Measurements from ENCODE around the gene VIPR2.

VIPR2 gene

DNA sequence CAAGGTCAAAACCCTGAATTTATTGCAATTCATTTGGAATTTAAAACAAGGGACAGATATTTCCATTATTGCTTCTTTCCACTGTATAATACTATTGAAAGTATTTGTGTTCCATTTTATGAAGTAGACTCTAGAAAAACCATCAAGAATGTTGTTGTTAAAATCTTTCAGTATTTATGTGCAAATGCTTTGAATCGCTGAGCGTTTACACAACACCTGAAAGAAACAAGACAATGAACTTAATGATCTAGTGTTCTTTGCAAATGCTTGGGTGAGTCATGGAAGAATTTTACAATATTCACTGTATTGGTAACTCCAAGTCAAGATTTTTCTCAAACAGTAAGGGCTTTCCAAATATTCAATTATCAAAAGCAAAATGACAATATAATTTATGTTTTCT is 97.1 kb downstream of the VIPR2 start:
- DNase-seq: no peak

DNA sequence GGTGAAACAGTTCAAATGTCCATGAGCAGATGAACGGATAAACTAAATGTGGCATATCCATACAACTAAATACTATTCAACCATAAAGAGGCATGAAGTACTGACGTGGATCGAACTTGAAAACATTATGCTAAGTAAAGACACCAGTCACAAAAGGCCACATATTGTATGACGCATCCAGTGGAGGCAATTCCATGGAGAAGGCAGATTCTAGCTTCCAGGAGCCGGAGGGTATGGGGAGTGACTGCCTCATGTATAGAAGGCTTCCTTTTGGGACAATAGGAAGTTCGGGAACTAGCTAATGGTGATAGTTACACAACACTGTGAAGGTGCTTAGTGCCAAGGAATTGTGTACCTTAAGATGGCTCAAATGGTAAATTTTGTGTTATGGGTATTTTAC is 98.4 kb downstream of the VIPR2 start:
- DNase-seq: no peak

DNA sequence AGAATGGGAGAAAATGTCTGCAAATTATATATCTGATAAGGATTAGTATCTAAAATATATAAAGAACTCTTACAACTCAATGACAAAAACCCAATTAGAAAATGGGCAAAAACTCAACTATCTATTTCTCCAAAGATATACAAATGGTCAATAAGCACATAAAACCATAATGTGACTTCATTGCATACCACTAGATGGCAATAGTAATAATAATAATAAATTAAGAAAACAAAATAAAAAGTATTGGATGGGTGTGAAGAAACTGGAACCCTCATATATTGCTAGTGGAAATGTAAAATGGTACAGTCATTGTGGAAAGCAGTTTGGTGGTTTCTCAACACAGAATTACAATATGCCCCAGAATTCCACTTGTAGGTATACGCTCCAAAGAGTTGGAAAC is 98.8 kb downstream of the VIPR2 start:
- no peak for DNase-seq

DNA sequence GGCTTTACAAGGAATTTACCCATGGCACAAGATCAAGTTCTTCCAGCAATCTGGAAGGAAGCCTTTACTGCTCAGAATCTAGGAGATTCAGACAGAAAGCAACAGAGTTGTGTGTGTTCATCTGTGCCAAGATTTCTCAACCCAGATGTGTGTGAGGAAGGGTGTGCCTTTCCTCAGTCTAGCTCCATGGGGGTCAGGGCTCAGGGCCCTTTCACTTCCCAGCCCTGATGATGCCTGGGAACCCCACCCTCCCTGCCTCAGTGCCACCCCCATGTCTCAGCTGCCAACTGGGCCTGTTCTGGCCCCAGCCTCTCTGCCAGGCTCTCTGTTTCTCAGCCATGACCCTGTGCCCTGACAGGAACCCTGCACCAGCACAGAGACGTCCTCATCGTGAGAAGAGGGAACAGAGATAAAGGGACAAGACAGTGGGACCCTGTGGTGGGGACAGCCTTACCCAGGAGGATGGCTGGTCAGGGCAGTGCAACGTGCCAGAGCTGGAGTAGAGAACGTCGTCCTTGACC is 102.0 kb downstream of the VIPR2 start:
- DNase-seq: peak in 1 of 58 donors; percentile 17

DNA sequence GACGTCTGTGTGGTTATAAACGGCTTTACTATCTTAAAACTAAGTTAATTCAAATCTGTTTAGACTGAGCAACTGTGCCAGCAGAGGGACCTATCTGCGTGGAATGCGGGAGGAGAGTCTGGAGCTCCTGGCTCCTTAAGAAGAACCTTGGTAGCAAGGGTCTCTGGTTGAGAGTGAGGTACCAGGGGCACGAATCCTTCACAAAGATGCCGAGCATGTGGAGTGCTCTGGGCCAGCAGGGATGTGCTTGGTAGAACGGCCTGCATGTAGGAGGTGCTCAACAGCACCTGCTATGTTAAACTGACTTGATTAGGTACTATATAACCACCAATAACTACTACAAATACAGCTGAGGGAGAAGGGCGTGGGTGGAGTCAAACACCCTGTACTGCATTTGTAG is 102.6 kb downstream of the VIPR2 start:
- no peak for DNase-seq

DNA sequence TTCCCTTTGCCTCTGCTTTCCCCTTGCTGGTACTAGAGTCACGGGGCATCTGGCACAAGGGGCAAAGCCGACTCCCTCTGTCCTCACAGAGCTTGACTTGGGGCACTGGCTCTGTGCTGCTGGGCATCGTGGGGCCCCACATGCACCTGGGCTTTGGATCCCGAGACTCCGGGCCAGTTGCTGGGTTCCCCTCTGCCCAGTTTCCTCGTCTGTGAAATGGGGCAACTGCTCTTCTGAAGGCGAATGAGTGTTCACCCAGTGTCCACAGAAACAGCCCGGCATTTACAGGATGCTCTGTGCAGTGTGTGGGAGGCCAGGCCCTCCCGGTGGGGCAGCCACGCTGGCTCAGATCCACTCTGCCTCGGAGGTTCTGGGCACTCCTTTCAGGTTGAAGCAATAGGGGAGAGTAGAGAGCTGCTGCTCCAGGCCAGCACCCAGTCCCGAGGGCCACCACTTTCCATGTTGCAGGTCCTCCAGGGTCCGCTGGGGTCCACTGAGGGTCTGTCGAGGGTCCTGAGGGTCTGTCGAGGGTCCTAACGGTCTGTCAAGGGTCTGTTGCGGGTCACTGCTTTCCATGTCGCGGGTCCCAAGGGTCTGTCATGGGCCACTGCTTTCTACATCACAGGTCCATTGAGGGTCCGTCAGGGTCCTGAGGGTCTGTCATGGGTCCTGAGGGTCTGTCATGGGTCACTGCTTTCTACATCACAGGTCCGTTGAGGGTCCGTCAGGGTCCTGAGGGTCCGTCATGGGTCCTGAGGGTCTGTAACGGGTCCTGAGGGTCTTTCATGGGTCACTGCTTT is 103.6 kb downstream of the VIPR2 start:
- DNase-seq: no peak

DNA sequence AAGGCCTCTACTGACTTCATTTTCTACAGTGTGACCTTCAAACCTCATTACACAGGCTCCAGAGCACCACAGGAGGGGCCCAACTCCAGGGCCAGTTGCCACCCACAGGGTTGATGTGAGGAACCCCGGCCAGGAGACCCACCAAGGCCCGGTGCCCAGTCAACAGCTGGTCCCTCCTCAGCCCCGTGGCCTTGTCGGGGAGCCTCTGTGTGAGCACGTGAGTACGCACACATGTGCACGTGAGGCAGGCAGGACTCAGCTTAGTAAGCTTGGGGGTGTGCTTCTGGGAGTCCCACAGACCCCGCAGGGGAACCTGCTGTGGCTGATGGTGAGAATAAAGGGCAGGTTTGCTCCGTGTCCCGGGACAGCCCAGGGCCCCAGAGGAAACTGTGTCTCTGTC is 104.5 kb downstream of the VIPR2 start:
- no peak for DNase-seq

DNA sequence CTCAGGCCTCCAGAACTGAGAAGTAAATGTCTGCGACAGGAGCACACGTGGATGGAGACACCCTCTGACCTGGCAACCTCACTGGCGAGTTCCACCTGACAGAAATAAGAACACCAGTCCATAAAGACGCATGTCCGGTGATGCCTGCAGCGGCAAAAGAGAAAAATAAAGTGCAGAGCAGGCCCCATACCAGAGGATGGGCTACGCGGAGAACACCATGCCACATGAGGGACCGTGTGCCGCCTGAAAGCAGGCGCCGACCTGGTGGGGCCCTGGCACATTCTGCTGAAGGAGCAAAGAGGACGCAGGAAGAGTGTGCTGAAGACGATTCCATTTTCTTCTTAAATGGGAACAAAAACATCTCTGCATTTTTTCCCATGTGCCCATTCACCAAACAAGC is 105.0 kb downstream of the VIPR2 start:
- no peak for DNase-seq

DNA sequence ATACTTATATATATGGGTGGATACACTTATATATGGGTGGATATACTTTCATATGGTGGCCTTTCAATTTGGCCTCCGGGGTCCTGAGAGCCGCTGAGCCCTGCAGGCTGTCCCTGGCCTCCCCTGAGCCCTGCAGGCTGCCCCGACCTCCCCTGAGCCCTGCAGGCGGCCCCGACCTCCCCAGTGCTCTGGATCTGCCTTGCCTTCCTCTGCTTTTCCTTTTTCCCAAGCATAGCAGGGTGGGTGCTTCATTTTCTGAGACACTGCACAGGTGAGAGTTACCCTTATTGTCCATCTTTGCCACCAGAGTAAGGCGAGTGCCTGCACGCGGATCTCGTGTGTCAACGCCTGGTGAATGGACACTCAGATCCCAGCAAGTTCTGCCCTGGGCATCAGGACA is 106.6 kb downstream of the VIPR2 start:
- DNase-seq: no peak

DNA sequence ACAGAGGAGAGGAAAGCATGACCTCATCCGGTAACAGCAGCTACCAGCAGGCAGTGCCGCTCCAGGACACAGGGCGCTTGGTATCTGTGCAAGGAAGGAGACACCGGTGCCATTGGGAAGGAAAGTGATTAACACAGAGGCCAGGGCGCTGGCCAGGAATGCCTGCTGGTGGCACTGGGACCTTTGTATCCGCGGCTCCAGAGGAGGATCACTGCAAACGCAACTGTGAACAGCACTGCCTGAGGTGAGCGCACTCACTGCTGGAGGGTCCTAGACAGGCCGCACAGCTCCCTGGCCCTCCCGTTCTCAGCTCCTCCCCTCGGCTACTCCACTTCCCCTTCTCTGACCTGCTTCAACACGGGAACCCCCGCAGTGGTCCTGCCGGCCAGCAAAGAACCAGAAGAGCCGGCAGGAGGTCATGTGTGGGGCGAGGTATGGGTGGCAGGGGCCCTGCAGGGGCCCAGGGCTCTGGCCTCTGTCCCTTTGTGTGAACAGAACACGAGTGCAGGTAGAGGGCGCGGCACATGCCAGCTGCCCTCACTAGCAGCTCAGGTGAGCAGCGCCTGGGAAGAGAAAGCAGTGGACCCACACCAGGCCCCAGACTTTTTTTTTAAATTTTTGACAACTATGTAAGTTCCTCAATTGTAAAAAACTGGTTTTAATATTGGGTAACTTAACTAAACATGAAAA is 107.6 kb downstream of the VIPR2 start:
- no peak for DNase-seq

DNA sequence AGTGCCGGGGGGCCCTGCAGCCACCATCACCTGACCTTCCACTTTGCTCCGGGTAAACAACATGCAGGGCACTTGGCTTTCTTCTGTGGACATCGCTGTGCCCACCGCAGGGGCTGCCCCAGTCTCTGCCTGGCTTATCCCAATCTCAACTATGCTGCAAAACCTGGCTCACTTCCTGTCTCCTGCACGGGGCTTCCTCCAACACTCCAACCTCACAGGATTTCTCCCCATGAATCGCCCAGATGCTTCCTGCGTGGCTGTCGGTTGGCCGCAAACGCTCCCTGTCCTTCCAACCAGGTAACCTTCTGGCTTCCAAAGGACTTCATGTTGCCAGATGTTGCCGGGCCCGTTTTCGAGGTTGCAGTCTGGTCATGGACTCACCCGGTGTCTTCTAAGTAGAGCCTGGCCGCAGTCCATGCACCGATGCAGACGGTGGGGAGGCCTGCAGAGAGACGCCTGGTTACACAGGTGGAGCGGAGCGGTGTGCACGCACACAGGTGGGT is 109.0 kb downstream of the VIPR2 start:
- DNase-seq: no peak

DNA sequence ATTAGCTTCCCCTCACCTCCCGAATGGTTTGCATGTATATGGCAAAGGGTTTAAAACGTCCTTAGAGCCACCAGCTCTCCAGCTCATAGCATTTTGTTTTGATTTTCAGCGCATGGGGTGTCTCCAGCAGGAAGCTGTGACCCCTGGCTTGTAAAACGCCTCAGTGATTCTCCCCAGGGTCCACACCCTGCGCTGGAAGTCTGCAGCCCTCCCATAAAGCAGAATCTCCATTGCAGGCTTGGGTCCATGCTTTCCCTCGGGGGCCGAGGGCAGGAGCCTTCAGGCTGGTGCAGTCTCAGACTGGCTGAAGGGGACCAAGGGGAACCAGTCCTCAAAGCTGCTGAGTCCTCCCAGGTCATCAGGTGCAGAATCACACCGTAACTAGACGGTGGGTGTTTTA is 109.7 kb downstream of the VIPR2 start:
- no peak for DNase-seq

DNA sequence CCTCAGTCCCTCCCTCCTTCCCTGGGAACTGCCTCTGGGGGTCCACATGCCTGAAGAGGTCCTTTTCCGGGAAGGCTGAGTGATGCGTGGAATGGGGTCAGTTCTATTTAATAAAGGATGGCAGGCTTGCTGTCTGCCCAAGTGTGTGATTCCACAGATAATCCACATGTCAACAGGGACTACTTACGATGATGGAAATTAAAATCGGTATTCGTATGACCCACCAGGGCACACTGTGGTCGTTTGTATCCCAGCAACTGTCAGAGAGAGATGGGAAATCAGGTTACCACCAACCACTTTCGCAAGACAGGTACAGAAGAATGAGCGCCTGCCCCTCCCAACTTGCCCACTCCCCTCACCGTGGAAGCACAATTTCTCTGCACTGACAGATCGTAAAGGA is 110.3 kb downstream of the VIPR2 start:
- DNase-seq: no peak

DNA sequence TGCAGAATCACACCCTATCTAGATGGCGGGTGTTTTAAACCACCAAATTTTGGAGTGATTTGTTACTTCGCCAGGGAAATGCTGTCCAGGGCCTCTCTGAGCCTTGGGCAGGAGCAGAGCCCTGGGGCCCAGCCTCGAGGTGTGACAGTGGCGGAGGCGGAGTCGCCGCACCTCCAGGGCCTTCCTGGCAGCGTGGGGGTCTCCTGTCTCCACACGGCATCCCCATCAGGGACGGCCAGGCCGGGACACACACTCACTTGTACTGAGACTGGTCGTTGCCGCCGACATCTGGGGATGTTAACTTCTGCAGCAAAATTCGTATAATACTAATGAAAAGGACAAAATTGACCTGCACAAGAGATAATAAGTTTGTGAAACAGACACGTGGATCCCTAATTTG is 110.7 kb downstream of the VIPR2 start:
- no peak for DNase-seq

DNA sequence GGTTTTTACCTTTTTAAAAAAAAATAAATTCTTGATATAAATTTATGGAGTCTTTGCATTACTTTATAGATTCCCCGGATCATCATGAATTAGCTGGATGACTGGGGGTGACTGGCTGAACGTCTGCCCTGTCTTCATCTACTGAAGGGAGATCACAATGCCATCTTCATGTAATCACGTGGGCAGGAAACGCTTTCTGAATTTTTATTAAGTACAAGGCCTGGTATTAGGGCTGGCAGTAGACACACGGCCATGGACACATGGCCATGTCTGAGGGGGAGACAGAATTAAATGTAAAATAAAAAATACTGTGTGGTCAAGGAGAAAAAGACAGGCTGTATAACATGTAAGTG is 111.2 kb downstream of the VIPR2 start:
- peak in 1 of 58 donors; percentile 40 for DNase-seq

DNA sequence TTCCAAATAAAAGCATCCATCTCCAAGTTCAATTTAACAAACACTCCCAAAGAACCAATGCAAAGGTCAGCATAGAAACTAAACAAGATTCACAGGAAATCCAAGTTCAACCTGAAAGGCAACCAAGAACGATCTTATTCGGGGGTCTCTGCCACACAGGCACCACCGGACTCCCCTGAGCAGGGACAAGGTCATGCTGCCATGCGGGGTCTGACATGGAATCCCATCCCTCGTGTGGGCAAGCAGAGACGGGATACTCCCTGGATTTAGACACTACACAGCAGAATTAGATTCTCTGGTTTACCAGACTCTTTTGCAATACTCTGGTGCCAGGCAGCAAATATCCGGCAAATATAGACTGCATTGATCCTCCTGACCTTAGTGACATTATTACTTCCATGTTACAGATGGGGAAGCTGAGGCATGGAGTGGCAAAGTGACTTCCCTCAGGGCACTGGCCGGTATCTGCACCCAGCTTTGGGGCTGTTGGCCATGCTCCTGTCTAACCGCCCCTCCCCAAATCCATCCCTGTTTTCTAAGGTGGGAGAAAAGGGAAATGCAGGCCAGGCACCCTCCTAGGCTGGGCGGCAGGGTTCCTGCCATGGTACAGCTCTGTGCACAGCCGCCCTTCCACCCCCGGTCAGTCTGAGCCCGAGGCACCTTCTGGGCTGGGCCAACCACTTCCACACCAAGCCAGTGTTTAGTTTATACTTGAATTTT is 111.8 kb downstream of the VIPR2 start:
- no peak for DNase-seq

DNA sequence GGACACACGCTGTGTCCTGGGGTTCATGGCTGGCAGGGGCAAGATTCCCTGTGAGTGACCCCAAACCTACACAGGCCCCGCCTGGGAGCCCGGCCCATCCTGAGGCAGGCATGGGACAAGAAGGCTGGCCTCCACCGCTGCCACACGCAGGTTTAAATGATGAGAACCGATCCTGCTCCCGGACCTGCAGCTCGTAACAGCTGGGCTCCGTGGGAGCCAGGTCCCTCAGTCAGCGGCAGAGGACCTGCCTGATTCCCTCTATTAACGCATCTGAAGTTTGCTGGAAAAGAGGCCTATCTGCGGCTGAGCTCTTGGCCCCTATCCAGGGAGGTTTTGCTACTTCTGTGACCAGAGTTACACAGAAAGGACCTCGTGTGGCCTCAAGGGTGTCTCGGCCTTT is 112.3 kb downstream of the VIPR2 start:
- DNase-seq: no peak

DNA sequence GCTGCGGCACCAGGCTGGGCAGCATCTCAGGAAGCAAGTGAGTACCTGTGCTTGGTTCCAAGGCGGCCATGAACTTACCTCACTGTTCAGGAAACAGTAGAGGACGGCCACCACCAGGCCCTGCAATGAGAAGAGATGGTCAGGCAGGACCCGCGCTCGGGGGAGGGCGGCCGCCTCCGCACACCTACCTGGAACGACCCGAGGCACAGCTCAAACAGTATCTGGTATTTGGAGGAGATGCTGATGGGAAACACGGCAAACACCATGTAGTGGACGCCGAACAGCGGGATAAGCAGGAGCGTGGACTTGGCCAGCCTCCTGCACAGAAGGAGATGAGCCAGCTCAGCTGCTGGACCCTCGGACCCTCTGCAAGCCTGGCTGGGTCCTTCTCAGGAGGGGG is 112.9 kb downstream of the VIPR2 start:
- no peak for DNase-seq

DNA sequence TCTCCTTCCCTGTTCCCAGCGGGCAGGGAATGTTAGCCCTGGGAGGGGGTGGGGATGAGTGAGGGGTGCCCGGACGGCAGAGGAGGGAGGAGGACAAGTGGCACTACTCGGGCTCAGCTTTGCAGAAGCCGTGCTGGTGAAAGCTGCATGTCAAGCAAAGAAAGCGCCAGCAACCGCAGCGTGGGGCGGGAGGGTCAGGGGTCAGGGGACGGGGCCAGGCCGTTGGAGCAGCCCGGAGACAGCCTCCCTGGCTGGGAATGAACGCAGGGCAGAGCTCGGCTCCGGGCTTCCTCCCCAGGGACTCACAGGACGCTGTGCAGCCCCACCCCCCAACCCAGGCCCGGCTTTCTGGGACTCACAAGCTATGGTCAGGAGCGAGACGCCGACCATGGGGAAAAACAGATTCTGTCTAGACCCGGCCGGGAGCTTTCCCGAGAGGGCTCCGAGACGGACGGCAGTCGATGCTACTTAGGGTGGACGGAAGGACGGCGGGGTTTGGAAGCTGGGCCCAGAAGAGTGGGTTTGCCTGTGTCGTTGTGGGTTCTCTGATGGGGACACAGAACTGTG is 113.4 kb downstream of the VIPR2 start:
- DNase-seq: no peak

DNA sequence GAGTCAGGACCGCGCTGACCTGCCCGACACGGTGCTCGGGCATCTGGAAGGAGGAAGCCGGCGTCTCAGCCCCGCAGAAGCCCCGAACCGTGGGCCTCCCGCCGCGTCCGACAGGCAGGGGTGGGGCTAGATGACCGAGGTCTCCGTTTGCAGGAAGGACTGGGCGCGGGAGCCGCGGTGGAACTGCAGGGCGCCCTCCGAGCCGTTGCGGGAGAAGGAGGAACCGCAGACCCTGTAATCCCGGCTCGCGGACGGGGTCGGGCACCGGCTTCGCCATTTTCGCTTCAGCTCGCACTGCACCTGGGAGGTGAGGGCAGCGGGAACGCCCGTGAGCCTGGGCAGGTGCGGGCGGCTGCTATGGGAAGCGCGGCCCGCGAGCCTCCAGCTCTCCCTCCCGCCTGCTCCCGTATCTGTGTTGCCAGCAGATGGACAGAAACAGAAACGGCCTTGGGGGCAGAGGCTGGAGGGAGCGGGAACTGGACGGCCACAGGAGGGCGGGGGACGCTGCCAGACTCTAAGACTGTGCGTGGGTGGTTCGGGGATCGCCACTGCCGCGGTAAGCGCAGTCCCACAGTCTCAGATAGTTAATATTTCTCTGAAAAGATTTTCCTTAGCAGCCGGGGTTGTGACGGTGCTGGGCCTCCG is 114.1 kb downstream of the VIPR2 start:
- DNase-seq: peak in 11 of 58 donors; percentile 30 to 65 (median 46)
